PC-3 (cell line): Measurements from ENCODE around the gene PDXK.

ENCODE experiments used
- EZH2 ChIP-seq: fragments of 300-600 bp; sonication (generic); IDR thresholded peaks from one replicate; pipeline ENCODE4 v1.6.1; 2017; ENCODE audit warnings: antibody characterized with exemption, mild to moderate bottlenecking, low read length; ENCODE audit not compliant: unreplicated experiment
- EZH2phosphoT487 ChIP-seq: fragments of 300-600 bp; sonication (generic); IDR thresholded peaks from 2 replicates; pipeline ENCODE4 v1.6.1; 2018; ENCODE audit warnings: mild to moderate bottlenecking, antibody characterized with exemption, low read length, borderline replicate concordance
- TF ChIP-seq, protein P1 (sequence below): fragments of 300-600 bp; sonication (generic); conservative IDR thresholded peaks from 2 replicates; pipeline ENCODE4 v1.5.1; 2017; ENCODE audit warnings: antibody characterized with exemption, low read depth, mild to moderate bottlenecking, low read length

DNA sequence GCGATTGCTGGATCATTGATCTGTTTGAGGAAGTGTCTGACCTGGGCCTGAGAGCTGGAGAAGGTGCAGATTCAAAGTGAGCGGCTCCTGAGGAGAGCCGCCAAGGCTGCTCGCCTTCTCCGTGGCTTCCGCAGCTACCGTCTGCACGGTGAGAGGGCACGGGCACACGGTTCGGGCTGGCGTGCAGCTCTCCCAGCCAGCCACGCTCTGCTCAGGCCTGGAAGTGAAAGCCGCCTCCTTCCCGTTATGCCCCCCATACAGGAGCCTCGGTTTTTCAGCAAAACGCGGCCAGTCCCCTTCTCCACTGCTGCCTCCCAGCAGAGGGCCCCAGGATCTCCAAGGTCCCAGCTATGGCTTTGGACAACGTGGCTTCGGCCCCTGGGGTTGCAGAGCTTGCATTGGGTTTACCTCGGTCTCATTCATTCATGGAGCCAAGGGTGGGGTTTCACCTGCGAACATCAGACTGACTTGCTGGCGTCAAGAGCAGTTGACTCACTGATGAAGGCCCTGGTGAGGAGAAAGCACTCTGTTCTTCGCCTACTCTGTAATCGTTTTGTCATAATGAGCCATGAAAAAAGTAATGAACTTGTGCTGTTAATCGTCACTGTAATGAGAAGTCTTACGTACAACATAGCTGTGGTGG lies 24.4 kb upstream of the PDXK start:
- TF ChIP-seq, protein P1, sequence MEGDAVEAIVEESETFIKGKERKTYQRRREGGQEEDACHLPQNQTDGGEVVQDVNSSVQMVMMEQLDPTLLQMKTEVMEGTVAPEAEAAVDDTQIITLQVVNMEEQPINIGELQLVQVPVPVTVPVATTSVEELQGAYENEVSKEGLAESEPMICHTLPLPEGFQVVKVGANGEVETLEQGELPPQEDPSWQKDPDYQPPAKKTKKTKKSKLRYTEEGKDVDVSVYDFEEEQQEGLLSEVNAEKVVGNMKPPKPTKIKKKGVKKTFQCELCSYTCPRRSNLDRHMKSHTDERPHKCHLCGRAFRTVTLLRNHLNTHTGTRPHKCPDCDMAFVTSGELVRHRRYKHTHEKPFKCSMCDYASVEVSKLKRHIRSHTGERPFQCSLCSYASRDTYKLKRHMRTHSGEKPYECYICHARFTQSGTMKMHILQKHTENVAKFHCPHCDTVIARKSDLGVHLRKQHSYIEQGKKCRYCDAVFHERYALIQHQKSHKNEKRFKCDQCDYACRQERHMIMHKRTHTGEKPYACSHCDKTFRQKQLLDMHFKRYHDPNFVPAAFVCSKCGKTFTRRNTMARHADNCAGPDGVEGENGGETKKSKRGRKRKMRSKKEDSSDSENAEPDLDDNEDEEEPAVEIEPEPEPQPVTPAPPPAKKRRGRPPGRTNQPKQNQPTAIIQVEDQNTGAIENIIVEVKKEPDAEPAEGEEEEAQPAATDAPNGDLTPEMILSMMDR: no peak
- TF ChIP-seq EZH2: no peak
- TF ChIP-seq EZH2phosphoT487: no peak
